ENCODE data around the gene NDUFS1.

Gene NDUFS1

DNA sequence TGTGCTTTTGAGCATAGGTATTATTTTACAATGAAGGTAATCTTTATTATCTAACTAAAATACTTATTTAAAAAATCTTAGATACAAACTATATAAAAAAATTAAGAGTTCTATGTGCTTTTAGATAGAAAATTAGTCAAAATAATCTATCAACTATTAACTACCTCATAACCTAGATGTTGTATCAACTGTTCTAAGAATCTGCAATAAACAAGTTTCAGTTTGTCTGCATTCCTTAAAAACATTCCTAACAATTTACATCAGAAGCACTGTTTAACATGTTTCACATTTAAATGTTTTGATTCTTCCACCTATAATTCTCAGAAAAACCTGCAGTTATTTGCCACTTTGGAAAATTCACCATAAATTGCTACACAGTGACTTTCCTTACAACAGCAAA lies 33.3 kb downstream of the NDUFS1 start:
- TF ChIP-seq GATA3 (IDR thresholded peaks at IDR 0.05; ENCODE audit: low read depth, low read length): no peak

GRCh38 chr2:206116278-206116677 lies 43.0 kb downstream of the NDUFS1 start:
- no peak for TF ChIP-seq GATA2 (IDR thresholded peaks at IDR 0.05; ENCODE audit: low read depth, low read length)
- TF ChIP-seq GATA3 (IDR thresholded peaks at IDR 0.05; ENCODE audit: low read depth, low read length): no peak

DNA sequence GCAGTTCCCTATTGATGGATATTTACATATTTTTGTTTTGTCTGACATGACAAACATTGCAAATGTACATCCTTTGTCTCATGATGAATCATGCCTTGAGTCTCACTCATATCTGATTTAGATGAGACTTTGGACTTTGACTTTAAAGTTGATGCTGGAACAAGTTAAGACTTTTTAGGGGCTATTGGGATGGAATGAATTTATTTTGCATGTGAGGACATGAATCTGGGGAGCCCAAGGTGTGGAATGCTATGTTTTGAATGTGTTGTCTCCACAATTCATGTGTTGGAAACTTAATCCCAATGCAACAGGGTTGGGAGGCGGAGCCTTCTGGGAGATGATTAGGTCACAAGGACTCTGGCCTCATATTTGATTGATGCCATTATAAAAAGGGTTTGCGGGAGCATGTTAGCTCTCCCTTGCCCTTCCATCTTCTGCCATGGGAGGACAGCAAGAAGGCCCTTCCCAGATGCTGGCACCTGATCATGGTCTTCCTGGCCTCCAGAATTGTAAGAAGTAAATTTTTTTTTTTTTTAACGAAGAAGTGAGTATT lies 44.1 kb downstream of the NDUFS1 start:
- TF ChIP-seq GATA2 (IDR thresholded peaks at IDR 0.05; ENCODE audit: low read depth, low read length) (no peak), GATA3 (IDR thresholded peaks at IDR 0.05; ENCODE audit: low read depth, low read length) (no peak)

DNA sequence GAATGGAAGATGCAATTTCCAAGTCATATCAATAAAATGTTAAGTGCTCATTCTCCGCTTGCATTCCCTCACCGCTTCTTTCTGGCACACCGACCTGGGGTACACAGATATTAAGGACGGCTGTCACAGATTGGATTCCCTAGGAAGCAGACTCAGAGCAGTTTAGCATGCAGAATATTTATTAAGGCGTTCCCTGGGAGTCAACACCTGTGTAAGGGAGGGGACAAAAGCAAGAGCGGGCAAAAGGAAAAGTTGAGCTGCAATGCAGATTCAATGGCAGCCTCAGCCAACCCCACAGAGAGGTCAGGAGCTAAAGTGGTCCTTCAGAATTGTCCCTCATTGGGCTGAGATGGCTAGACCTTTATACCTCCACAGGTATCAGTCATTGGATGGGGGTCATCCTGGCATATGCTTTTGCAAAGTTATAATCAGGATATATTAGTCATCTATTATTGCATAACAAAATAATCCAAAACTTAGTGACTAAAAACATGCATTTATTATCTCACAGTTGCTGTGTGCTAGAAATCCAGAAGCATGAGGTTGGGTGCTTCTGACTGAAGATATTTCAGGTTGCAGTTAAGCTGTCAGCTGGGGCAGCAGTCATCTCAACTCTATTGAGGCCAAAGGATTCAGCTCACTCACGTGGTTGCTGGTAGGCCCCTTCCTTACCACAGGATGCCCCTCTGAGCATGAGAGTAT lies 46.2 kb downstream of the NDUFS1 start:
- TF ChIP-seq GATA3 (IDR thresholded peaks at IDR 0.05; ENCODE audit: low read depth, low read length) (no peak), GATA2 (IDR thresholded peaks at IDR 0.05; ENCODE audit: low read depth, low read length) (no peak)

- TF ChIP-seq GATA3 (IDR thresholded peaks at IDR 0.05; ENCODE audit: low read depth, low read length): no peak
- TF ChIP-seq GATA2 (IDR thresholded peaks at IDR 0.05; ENCODE audit: low read depth, low read length): no peak
Observed at GRCh38 chr2:206112108-206112507, 47.1 kb downstream of the NDUFS1 start.

DNA sequence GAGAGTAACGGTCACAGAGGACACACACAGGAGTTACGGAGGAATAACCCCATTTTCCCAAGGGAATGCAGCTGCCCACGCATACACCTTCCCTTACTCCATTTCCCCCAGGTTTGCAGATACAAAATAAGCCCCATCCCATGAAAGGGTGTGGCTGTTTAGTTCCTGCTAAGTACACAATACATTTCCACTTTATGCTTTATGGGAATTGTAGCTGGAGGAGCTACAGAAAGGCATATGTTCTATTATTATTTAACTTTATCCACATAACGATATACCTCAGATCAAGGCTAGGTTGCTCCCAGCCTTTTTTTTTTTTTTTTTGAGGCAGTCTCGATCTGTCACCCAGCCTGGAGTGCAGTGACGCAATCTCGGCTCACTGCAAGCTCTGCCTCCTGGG lies 50.5 kb downstream of the NDUFS1 start:
- TF ChIP-seq GATA3 (IDR thresholded peaks at IDR 0.05; ENCODE audit: low read depth, low read length): no peak
- no peak for TF ChIP-seq GATA2 (IDR thresholded peaks at IDR 0.05; ENCODE audit: low read depth, low read length)

GRCh38 chr2:206105541-206105940 lies 53.7 kb downstream of the NDUFS1 start:
- TF ChIP-seq GATA3 (IDR thresholded peaks at IDR 0.05; ENCODE audit: low read depth, low read length) (no peak), GATA2 (IDR thresholded peaks at IDR 0.05; ENCODE audit: low read depth, low read length) (no peak)

GRCh38 chr2:206105038-206105437 lies 54.2 kb downstream of the NDUFS1 start:
- TF ChIP-seq GATA2 (IDR thresholded peaks at IDR 0.05; ENCODE audit: low read depth, low read length): no peak
- no peak for TF ChIP-seq GATA3 (IDR thresholded peaks at IDR 0.05; ENCODE audit: low read depth, low read length)

- TF ChIP-seq GATA2 (IDR thresholded peaks at IDR 0.05; ENCODE audit: low read depth, low read length) (no peak), GATA3 (IDR thresholded peaks at IDR 0.05; ENCODE audit: low read depth, low read length) (no peak)
Observed at GRCh38 chr2:206098471-206098870, 60.8 kb downstream of the NDUFS1 start.

GRCh38 chr2:206096876-206097275 lies 62.4 kb downstream of the NDUFS1 start:
- TF ChIP-seq GATA3 (IDR thresholded peaks at IDR 0.05; ENCODE audit: low read depth, low read length) (no peak), GATA2 (IDR thresholded peaks at IDR 0.05; ENCODE audit: low read depth, low read length) (no peak)

GRCh38 chr2:206095536-206096332 lies 63.5 kb downstream of the NDUFS1 start:
- TF ChIP-seq GATA2 (IDR thresholded peaks at IDR 0.05; ENCODE audit: low read depth, low read length) (no peak), GATA3 (IDR thresholded peaks at IDR 0.05; ENCODE audit: low read depth, low read length) (no peak)

GRCh38 chr2:206092297-206092696 lies 66.9 kb downstream of the NDUFS1 start:
- TF ChIP-seq GATA2 (IDR thresholded peaks at IDR 0.05; ENCODE audit: low read depth, low read length) (no peak), GATA3 (IDR thresholded peaks at IDR 0.05; ENCODE audit: low read depth, low read length) (no peak)

GRCh38 chr2:206088248-206088647 lies 71.0 kb downstream of the NDUFS1 start:
- TF ChIP-seq GATA3 (IDR thresholded peaks at IDR 0.05; ENCODE audit: low read depth, low read length) (no peak), GATA2 (IDR thresholded peaks at IDR 0.05; ENCODE audit: low read depth, low read length) (no peak)

GRCh38 chr2:206086716-206087350 lies 72.4 kb downstream of the NDUFS1 start:
- no peak for TF ChIP-seq GATA2 (IDR thresholded peaks at IDR 0.05; ENCODE audit: low read depth, low read length)
- TF ChIP-seq GATA3 (IDR thresholded peaks at IDR 0.05; ENCODE audit: low read depth, low read length): no peak
